Retina (tissue), 1 donor: ENCODE measurements around the gene COL17A1.

ENCODE experiments used
- DNase-seq: peaks from one replicate; pipeline ENCODE4 v3.0.0-alpha.2; 2016

The COL17A1 gene

DNA sequence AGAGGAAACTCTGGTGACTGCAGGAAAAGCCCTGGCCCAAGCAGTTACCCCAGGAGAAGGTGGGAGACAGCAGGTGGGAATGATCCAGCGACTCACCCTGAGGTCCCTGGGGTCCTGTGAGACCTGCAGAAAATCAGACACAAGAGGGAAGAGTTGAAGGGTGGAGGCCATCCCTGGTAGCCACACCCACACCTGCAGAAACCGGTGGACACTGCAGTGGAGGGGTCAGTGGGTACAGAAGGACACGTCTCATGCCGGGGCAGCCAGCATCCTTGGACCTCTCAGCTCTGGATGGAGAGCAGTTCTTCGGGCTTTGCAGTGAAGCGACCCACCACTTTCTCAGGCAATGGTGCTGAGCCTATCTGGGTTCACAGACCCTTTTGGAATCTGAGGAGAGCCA lies 39.0 kb downstream of the COL17A1 start:
- DNase-seq: no peak

DNA sequence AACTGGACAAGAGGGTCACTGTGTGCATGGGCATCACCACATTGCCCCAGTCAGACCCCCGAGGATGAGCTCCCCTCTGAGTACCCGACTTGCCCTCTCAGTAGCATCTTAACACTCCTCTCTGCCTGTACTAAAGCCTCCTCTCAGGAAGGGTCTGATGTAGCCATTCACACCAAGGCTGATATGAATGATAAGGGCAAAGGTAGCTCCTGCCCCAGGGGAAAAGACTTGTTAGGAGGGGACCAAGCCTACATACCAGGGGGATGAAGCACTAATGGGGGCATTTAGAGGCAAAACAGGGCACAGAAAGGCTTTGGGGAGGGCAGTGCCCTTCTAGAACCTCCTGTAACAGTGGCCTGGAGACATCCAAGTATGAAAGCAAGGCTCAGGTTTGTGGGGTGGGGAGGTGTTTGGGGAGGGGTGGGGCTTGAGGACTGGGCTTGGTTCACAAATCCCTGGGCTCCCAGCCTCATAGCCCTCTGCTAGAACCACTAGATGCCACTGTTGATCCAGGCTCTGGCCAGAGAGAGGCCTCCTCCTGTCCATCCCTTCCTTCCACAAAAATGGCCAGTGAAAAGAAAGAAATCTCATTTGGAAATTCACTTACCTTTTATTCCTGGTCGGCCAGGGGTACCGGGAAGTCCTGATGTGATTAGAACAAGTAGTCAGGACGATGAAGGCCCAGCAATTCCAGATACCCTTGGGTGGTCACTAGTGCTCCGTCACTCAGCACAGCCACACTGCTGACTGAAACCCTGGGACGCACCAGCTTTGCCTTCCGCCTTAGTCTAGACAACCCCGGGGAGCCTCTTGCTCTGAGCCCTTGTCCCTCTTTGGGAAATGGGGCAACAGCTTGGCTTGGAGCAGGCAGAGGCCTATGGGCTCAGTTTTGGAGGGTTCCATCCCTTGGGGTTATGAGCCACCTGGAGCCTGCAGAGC lies 40.3 kb downstream of the COL17A1 start:
- DNase-seq: peak; percentile 43

DNA sequence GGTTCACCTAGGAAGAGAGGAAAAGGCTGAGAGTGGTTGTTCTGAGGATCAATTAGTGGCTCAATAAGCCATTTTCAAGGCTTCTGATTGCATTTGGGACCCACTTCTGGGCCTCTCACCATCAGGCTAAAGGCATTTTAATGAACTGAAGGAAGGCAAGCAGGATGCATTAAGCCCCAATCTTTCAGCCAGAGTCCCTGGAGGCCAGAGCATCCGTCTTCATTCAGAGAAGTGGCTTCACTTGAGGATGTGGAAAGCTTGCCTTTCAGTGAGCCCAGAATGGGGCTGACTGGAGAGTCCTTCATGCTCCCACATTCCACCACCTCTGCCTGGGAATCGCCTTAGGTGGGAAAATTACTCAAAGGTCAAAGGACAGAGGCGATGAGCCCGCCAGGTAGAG lies 41.8 kb downstream of the COL17A1 start:
- DNase-seq: no peak

DNA sequence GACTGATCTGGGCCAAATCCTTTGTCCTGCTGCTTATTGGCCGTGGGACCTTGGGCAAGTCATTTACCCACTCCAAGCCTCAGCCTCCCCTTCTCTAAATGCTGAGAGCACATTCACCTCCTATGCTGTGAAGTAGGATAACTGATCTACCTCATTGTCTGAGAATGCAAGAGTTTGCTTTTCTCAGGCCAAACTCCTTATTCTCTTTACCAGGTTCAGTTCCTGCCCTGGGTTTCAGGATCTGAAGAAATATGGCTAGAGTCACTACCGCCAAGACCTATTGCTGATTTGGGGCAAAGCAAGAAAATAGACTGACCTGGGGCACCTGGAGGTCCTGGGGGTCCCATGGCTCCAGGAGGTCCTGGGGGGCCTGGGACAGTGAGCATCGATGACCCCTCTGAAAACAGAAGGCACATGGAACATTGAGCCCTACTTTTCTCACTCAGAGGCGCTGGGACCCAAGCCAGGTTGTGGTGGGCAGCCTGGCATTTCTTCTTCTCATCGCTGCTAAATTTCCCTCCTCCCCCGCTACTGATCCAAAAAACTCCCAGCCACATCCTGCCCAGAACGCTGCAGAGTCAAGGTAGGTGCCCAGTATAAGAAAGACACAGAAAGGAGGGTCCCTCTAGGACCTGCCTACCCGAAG lies 42.4 kb downstream of the COL17A1 start:
- no peak for DNase-seq

DNA sequence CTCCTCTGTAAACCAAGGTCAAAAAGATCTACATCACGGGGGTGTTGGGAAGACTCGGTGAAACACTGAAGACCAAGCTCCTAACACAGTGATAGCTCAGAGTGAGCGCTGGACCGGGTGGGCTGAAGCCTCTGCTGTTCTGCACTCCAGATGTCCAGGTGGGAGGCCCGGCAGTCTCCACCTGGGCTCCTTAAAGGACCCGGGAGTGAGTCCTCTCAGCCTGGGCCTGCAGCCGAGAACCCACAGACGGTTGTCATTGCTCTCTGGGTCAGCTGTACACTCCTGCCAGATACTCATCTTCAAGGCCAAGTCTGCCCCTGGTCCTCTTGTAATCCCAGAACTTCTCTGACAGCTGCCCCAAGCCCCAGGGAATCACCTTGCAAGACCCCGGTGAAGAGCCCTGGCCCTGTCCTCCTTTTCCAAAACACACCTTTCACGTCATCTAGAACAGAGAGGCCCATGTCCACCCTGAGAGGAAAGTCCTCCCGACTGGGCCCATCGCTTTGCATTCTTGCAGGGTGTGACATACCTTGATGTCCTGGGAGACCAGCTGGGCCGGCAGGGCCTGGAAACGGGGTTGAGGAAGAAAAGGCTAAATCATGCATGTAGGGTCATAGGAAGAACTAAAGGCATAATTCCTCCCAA lies 43.7 kb downstream of the COL17A1 start:
- DNase-seq: no peak

DNA sequence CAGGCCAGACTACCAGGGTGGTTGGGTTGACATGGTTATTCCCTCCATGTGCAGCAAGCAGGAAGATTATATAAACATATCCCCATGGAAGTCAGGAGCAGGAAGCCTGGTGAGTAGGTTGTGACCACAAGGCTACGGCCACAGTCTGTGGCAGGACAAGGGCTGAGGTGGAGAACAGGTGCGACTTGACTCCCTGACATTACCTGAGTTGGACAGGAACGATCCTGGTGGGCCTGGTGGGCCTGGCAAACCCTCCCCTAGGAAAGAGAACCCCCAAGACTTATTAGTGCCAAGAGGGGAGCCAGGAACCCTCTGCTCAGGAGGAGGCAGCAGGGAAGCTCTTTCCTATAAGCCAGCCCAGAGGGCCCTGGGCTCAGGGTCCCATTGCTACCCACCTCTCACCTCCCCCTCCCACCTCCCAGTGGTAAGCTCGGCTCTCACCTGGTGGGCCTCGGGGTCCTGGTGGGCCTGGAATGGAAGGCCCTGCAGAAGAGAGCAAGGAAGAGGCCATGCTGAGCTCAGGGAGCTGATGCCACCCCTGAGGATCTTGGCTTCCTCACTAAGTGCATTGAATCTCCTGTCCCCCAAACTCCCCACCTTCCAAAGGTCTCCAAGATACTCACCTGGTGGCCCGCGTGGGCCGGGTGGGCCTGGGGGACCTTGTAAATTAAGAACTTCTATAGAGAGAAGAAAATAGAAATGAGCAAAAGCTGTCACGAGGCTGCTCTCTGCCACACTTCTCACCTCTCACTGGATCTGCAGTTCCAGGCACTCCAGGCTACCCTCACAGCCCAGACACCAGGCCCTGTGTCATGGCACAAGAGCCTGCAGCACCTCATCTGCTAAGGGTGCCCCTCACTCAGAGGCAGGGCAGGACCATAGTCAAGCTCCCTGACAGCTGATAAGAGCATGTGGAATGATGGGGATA lies 44.6 kb downstream of the COL17A1 start:
- no peak for DNase-seq

DNA sequence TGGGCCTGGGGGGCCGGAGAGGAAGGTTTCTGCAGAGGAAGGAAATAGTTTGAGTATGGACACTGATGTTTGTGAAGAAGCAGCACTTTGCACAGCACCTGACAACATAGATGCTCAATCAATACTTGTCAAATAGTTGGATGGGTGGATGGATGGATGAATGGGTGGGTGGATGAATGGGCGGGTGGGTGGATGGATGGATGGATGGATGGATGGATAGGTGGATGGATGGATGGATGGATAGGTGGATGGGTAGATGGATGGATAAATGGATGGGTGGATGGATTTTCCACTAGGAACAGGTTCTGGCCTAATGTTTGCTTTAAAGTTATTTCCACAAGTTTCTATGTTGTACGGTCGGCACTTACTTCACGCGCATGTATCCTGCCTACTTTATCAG lies 45.3 kb downstream of the COL17A1 start:
- DNase-seq: no peak

DNA sequence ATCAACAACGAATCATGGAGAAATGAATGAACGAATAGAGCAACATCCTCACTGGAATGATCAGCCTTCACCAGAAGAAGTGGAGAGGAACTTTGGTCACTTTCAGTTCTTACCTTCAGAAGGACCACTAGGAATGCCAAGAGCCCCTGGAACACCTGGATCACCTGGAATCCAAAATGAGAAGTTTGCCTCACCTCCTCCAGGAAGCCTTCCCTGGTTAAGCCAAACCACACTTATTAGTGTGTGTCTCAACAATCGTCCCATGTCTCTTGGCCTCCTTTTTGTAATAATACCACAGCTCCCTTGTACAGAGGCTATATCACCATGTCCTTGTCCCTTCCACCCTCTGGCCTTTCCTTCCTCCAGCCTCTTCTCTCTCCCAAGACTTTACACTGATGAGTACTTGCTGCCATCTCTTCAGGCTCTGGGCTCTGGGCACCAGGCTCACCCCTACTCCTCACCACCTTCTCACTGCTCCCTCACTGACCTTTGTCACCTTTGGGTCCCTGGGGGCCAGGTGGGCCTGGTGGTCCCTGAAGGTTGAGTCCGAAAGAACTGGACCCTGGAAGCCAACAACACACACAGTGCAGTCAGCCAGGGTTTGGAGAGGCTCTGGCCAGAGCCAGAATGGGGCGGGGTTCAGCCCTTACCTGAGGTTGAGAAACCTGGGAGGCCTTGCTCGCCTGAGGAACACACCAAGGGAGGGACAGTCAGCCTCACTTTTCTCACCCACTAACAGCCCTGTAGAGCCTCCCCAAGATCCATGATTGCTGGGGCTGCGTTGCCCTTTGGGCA lies 46.5 kb downstream of the COL17A1 start:
- DNase-seq: no peak

DNA sequence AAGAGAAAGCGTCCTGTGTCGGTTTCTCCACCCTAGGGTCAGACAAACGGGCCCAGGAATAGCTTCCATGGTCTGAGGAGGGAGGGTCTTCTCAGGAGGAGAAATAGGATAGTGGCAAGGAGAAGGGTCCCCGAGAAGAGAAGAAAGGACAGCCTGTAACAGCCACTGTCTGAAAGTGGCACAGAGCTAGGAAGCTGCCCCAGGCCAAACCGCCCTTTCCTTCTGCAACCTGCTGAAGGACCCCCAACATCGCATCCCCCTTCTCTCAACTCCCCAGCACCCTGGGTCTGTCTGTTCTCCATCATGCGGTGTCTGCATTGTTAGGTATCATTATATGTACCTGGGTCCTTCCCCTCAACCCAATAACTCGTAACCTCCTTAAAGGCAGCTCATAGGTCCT lies 47.1 kb downstream of the COL17A1 start:
- DNase-seq: no peak

DNA sequence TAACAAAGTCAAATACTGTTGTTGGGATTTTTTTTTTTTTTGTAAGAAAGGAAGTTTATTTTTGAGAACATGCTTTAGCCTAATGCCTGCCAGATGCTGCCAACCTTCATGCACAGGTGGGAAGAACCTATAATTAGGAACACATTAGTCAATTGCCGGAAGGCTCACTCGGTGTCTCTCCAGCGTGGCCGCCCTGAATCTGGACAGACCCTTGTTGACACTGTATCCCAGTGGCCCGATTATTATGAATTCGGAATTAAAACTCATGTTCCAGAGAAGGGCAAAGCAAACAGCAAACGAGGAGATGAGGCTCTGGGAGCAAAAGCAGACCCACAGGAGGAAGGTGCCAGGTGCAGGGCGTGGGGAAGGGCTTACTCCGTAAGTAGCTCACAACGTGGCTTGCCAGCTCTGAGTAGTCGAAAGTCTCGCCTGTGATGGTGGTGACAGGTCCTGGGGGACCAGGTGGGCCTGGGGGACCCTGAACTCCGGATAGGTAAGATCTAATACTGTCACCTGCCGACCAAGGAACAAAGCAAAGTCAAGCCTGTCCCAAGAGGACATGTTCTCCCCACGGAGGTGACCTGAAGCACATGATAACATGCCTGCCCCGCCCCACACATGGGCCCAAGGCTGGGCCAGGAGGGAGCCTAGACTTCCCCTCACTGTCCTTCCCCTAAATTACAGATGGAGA lies 48.3 kb downstream of the COL17A1 start:
- no peak for DNase-seq

DNA sequence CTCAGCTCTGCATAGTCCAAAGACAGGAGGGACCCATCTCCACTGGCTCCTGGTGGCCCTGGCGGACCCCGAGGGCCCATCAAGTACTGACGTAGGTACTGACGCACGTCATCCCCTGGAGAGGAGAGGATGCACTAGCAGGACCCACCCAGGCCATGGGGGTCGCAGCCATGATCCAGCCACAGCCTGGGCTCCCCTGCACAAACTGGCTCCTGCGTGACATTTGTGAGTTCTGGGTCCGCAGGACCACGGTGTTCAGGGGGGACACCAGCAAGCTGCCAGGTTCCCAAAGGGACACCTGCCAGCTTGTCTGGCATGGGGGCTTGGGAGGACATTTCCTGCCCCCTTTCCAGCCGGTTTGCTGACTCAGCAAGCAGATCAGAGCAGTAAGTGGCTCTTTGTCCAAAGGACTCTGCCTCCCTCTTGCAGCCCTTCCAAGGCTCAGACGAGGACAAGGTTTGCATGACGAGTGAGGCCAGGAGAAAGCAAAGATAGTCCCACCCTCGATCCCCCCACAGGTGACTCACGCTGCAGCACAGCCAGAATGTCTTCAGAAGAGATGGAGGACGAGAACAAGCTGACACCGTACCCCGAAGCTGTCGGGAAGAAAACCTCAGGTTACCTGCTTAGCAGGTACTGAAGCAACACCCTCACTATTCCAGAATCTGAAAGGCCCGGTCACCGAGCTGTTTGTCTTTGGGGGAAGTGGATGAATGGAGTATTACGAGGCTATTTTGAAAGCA lies 49.0 kb downstream of the COL17A1 start:
- no peak for DNase-seq

DNA sequence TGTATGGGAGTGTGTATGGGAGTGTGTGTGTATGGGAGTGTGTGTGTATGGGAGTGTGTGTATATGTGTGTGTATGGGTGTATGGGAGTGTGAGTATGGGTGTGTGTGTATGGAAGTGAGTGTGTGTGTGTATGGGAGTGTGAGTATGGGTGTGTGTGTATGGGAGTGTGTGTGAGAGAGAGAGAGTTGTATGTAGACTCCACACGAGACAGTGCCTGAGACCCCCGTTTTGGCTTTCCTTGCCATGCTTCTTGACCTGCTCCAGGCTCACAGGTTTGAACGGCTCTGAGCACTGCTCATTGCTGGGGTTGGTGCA lies 49.7 kb downstream of the COL17A1 start:
- DNase-seq: no peak

DNA sequence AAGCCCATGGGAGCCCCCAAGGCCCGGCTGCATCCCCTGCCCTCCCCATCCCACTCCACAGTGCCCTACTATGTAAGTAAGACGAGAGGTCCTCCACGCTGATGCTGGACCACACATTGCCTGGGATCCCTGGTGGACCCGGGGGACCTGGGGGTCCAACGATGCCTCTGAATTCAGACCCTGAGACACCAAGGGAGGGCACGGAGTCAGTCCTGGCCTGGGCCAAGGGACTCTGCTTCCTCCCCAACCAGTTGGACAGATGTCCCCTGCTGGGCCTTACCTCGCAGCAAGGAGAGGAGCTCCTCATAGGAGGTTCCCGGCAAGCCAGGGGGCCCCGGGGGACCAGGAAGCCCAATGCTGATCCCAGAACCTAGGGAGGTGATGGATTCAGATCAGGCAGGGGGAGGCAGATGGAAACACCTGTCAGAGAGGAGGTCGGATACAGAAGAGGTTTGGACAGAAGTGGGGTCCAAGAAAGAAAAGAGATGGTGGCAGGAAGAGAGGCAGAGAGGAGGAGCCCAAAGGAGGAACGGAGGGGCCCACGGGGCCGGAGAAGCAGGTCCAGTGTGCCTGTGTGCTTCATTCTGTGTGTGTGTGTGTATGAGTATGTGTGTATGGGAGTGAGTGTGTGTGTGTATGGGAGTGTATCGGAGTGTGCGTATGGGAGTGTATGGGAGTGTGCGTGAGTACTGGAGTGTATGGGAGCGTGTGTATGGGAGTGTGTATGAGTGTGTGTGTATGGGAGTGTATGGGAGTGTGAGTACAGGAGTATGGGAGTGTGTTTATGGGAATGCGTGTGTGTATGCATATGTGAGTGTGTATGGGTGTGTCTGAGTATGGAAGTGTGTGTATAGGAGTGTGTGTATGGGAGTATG lies 50.2 kb downstream of the COL17A1 start:
- DNase-seq: no peak

DNA sequence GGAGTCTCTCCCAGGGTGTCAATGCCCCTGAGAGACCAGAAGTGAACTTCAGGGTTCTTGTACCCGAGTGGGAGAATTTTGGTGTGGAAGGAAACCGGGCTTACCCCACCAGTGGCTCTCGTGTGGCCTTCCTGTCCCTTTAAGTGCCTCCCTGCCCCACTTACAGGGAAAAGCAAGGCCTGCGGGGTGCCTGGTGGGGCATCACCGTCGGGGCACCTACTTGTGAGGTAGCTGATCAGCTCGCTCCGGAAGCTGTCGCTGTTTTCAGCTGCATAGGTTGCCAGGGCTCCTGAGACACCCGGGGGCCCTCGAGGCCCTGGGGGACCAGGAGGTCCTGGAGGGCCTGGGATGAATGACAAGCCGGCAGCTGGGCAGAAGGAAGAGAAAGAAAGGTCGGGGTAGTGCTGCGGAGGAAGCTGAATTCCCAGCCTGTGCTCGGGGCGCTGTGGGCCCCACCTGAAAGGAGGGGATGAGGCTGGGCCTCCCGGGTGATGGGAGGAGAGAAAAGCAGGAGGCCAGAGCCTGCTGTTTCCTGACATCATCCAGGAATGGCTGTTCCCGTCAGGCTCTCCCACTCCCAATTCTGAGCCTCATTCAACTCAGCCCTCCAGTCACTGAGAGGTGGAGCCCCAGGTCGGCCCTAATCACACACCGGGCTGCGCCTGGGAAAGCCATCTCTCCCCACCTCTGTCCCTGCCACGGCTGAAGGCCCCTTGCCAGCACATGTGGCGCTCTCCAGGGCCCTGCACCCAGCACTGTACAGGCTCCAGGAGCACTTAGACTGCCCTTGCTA lies 51.1 kb downstream of the COL17A1 start:
- no peak for DNase-seq

DNA sequence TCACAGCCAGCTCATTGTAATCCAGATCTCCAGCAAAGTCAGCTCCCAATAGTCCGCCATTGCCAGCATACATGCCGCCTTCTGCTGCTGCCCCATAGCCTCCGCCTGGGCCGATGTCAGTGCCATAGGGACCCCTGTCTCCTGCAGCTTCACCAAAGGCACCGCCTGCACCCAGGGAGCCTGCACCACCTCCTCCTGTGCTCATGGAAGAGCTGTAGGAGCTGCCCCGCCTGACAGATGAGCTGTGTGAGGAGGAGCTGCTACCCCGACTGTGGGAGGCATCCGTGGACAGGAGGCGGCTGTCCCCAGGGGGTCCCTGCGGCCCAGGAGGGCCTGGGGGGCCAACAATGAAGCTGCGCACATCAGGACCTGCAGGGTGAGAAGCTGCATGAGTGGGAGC lies 51.7 kb downstream of the COL17A1 start:
- no peak for DNase-seq

DNA sequence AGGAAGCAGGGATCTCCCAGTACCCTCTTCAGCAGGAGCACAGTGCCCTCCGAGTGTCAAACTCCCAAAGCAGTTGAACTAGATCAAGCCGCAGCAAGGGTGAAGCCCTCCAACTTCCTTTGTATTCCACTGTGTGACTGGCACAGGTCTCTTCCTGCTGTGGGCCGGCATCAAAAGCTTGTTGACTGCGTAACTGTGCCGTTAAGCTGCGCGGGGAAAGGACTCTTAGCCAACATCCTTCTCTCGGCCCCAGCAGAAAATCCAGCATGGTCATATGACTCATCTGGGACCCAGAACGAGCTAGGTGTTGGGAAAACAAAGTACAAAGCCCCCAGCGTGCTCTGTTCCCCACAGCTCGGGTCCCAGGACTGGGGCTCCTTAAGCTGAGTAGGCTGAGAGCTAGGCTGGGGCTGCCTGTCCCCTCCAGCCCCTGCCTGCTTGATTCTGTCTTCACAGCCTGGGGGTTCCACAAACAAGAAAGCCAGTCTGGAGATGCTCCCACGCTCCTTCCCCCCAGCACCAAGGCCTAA lies 52.2 kb downstream of the COL17A1 start:
- DNase-seq: no peak

DNA sequence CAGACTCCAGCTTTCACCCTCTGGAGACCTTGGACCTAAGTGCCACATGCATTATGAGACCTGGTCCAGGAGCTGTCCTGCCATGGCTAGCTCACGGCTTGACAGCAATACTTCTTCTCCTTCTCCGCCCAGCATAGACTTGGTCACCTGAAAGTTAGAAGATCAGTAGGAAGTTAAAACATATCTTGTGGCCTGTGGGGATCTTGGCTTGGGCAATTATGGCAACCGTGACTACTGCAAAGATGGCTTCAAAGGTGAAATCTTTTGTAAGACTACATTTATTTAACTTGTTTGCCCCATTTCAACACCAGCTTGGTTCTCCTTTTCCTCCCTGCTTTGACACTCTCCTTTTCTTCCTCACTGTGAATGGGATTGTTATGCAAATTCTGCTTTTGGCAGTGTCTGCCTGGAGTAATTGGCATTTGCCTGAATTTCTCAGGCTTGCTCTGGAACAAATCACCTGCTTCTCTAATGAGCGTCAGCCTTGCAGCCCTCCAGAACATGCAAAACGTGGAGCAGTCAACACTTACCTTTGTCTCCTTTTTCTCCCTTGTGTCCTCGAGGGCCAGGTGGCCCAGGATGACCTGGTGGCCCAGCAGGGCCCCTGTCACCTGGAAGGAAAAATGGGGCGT lies 53.4 kb downstream of the COL17A1 start:
- DNase-seq: no peak

DNA sequence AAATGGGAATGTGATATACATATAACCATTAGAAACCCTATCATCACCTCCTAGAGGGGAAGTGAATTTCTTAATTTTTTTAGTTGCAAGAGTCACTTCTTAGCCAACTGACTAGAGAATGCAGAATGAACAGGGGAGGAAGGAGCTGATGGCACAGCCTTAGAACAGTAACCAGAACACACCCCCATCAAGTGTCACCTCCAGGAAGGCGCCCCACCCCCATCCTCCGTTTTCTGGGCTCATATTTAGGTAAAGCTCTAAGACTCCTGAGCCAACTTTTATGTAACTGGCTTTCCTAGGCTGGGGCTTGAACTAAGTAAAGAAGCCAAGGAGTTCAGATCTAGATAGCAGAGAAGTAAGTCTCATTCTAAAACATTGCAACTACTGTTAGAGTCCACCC lies 54.0 kb downstream of the COL17A1 start:
- DNase-seq: no peak
